ENCODE results near the gene CPE.

DNA sequence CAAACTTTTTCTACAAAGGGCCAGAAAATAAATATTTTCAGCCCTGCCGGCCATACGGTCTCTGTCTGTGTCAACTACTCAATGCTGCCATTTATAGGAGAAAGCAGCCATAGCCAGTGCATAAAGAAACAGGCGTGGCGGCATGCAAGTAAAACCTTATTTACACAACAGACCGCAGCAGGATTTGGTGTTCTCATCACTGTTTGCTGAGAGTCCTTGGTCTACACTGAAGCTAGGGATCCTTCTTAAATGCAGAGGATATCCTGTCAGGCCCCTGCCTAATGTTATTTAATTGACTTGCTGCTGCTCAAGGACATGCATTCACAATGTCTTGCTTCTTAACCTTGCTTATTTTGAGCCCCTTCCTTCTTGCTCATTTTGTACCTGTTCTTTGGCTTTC lies 54.7 kb downstream of the CPE start:
- TF ChIP-seq CTCF (IDR thresholded peaks at IDR 0.05; ENCODE audit: low read length) (no peak), EZH2 (optimal IDR thresholded peaks at IDR 0.05; ENCODE audit: low read depth, low read length) (no peak)
